OCI-LY7 (cell line): ENCODE data around the gene CACNA1B. TPM values are rescaled to one million over a fixed set of nuclear protein-coding genes. Genes with fewer than 3 reads are reported as not detected.

Source experiments
- BruUV-seq: library from RNA; stranded (reverse); fragments of 400-500 nt; replicated peaks from 2 replicates; lab custom pipeline; 2021; lab: Mats Ljungman, UMichigan
- CTCF ChIA-PET: fragments of 300-600 bp; sonication (Branson Sonifier 250); formaldehyde crosslinking; loops from one replicate; lab custom pipeline; 2022; ENCODE audit warnings: antibody characterized with exemption; ENCODE audit not compliant: unreplicated experiment; lab: Charles Lee
- POLR2A ChIA-PET: fragments of 300-600 bp; sonication (Branson Sonifier 250); formaldehyde crosslinking; loops from one replicate; lab custom pipeline; 2022; ENCODE audit warnings: antibody characterized with exemption; lab: Charles Lee
- DNase-seq: peaks from one replicate; pipeline ENCODE4 v3.0.0-alpha.2; 2015; ENCODE audit warnings: low spot score
- H2AFZ ChIP-seq: fragments of 200-600 bp; sonication (generic), shearing (Covaris generic); 2 replicates; pipeline ENCODE4 v1.6.1; 2014; ENCODE audit warnings: mild to moderate bottlenecking, antibody characterized with exemption, low read length, moderate library complexity
- H3K27ac ChIP-seq: fragments of 200-600 bp; sonication (generic); 2 replicates; pipeline ENCODE4 v1.5.1; 2014; ENCODE audit warnings: mixed run types, low read depth, mild to moderate bottlenecking, moderate library complexity, low read length, inconsistent platforms; ENCODE audit not compliant: poor library complexity, severe bottlenecking
- H3K36me3 ChIP-seq: fragments of 200-600 bp; sonication (generic); 2 replicates; pipeline ENCODE4 v1.6.1; 2014; ENCODE audit warnings: mild to moderate bottlenecking, antibody characterized with exemption, low read length, moderate library complexity, mixed read lengths; ENCODE audit not compliant: insufficient read depth
- H3K4me1 ChIP-seq: fragments of 200-600 bp; sonication (generic); 2 replicates; pipeline ENCODE4 v1.5.1; 2014; ENCODE audit warnings: mild to moderate bottlenecking, low read length; ENCODE audit not compliant: insufficient read depth, poor library complexity, severe bottlenecking
- H3K4me2 ChIP-seq: fragments of 200-600 bp; sonication (generic); 2 replicates; pipeline ENCODE4 v1.6.1; 2014; ENCODE audit warnings: mild to moderate bottlenecking, low read length
- H3K4me3 ChIP-seq: fragments of 200-600 bp; sonication (generic); 2 replicates; pipeline ENCODE4 v1.5.1; 2014; ENCODE audit warnings: mild to moderate bottlenecking, low read depth, low read length; ENCODE audit not compliant: poor library complexity, severe bottlenecking
- H3K79me2 ChIP-seq: fragments of 200-600 bp; sonication (generic); 2 replicates; pipeline ENCODE4 v1.6.1; 2016; ENCODE audit warnings: low read depth, mild to moderate bottlenecking, low read length, moderate library complexity, mixed read lengths; ENCODE audit not compliant: insufficient read depth
- H3K9me2 ChIP-seq: fragments of 200-600 bp; sonication (generic); 2 replicates; pipeline ENCODE4 v1.6.1; 2016; ENCODE audit warnings: mild to moderate bottlenecking, low read length, mixed read lengths; ENCODE audit not compliant: insufficient read depth
- H3K9me3 ChIP-seq: fragments of 200-600 bp; sonication (generic); 2 replicates; pipeline ENCODE4 v1.6.1; 2014; ENCODE audit warnings: mild to moderate bottlenecking, mixed run types, low read length, mixed read lengths
- H4K20me1 ChIP-seq: fragments of 200-600 bp; sonication (generic); 2 replicates; pipeline ENCODE4 v1.6.1; 2014; ENCODE audit warnings: mild to moderate bottlenecking, antibody characterized with exemption, low read length, moderate library complexity, mixed read lengths; ENCODE audit not compliant: insufficient read depth
- EZH2phosphoT487 ChIP-seq: fragments of 200-600 bp; sonication (generic); IDR thresholded peaks from 2 replicates; pipeline ENCODE4 v1.6.1; 2018; ENCODE audit warnings: low read depth, borderline replicate concordance, mild to moderate bottlenecking, mixed run types, antibody characterized with exemption, low read length, moderate library complexity, mixed read lengths
- intact Hi-C: fragments of 100-400 bp; cut with micrococcal nuclease; formaldehyde crosslinking; loops from one replicate; pipeline ENCODE4 v1.10.0; 2022; ENCODE audit not compliant: unreplicated experiment
- total RNA-seq, 2 experiments: library from RNA; depleted of rRNA in 1 of 2; stranded (reverse); fragments of >200 nt in 1 of 2; shearing (Covaris generic) in 1 of 2; gene quantifications; 2 replicates each; pipeline ENCODE4 v1.2.3, GENCODE V29; 2014 to 2022
- TF ChIP-seq, protein P1 (sequence below): fragments of 200-600 bp; sonication (generic); conservative IDR thresholded peaks from 2 replicates; pipeline ENCODE4 v1.5.1; 2014; ENCODE audit warnings: mild to moderate bottlenecking, antibody characterized with exemption, low read length, moderate library complexity, mixed read lengths

The CACNA1B gene
- total RNA-seq, 2 experiments from 2014 or later, result not detected

GRCh38 chr9:137902646-137903045, 25.1 kb downstream of the CACNA1B start:
- no peaks in the 10 kb centered on the region for H3K36me3 ChIP-seq
- no peaks in the 10 kb centered on the region for H3K4me1 ChIP-seq
- no peak for DNase-seq
- no peak overlapping the region for H3K27ac ChIP-seq
- H3K9me2 ChIP-seq, result no peaks in the 10 kb centered on the region
- no peaks in the 10 kb centered on the region for H3K9me3 ChIP-seq
- H4K20me1 ChIP-seq, result no peaks in the 10 kb centered on the region
- no peaks in the 10 kb centered on the region for H3K79me2 ChIP-seq
- no peak overlapping the region for H3K4me3 ChIP-seq
- intact Hi-C loops, result no loop called here
- no TSS peak for BruUV-seq
- no peak for TF ChIP-seq EZH2phosphoT487
- TF ChIP-seq, protein P1, sequence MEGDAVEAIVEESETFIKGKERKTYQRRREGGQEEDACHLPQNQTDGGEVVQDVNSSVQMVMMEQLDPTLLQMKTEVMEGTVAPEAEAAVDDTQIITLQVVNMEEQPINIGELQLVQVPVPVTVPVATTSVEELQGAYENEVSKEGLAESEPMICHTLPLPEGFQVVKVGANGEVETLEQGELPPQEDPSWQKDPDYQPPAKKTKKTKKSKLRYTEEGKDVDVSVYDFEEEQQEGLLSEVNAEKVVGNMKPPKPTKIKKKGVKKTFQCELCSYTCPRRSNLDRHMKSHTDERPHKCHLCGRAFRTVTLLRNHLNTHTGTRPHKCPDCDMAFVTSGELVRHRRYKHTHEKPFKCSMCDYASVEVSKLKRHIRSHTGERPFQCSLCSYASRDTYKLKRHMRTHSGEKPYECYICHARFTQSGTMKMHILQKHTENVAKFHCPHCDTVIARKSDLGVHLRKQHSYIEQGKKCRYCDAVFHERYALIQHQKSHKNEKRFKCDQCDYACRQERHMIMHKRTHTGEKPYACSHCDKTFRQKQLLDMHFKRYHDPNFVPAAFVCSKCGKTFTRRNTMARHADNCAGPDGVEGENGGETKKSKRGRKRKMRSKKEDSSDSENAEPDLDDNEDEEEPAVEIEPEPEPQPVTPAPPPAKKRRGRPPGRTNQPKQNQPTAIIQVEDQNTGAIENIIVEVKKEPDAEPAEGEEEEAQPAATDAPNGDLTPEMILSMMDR, result no peak
- POLR2A ChIA-PET, result no interaction called here
- CTCF ChIA-PET, result no interaction called here
- no peak overlapping the region for H2AFZ ChIP-seq
- no peak overlapping the region for H3K4me2 ChIP-seq

- ChIA-PET CTCF (no interaction called here), POLR2A (no interaction called here)
- Histone ChIP-seq H3K4me2 (no peak overlapping the region), H3K27ac (no peak overlapping the region), H3K9me3 (no peaks in the 10 kb centered on the region), H4K20me1 (no peaks in the 10 kb centered on the region), H3K9me2 (no peaks in the 10 kb centered on the region), H3K4me3 (no peak overlapping the region), H2AFZ (no peak overlapping the region), H3K4me1 (no peaks in the 10 kb centered on the region), H3K36me3 (no peaks in the 10 kb centered on the region), H3K79me2 (no peaks in the 10 kb centered on the region)
- DNase-seq, result no peak
- TF ChIP-seq, protein P1, result no peak
- no peak for TF ChIP-seq EZH2phosphoT487
- intact Hi-C loops, result no loop called here
- no TSS peak for BruUV-seq
Observed at GRCh38 chr9:137905740-137906139, 28.2 kb downstream of the CACNA1B start.

DNA sequence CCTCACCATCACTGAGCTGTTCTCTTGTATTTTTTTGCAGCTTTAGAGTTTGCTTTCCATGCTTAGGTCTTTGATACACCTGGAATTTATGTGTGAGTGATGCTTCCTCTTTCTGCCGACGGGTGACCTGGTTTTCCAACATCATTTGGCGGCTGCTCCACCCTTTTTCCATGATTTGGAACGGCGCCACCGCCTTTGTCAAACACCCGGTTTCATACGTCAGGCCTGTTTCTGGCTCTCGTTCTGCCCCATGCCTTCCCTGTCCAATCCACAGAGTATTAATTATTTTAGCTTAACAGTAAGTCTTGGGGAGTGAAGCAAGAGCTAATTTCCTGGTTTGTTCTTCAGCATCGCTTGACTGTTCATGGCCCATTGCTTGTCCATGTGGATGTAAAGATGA, 30.2 kb downstream of the CACNA1B start:
- ChIA-PET POLR2A (no interaction called here), CTCF (no interaction called here)
- intact Hi-C loops, result no loop called here
- no peaks in the 10 kb centered on the region for H3K9me2 ChIP-seq
- no peak overlapping the region for H3K27ac ChIP-seq
- H3K9me3 ChIP-seq, result no peaks in the 10 kb centered on the region
- no peak overlapping the region for H2AFZ ChIP-seq
- H3K4me1 ChIP-seq, result no peaks in the 10 kb centered on the region
- DNase-seq, result no peak
- no peak overlapping the region for H3K4me3 ChIP-seq
- H3K79me2 ChIP-seq, result no peaks in the 10 kb centered on the region
- no peaks in the 10 kb centered on the region for H3K36me3 ChIP-seq
- no peak overlapping the region for H3K4me2 ChIP-seq
- BruUV-seq, result no TSS peak
- no peak for TF ChIP-seq EZH2phosphoT487
- TF ChIP-seq, protein P1, result no peak
- no peaks in the 10 kb centered on the region for H4K20me1 ChIP-seq
